ENCODE measurements around the gene ZDHHC14.

The ZDHHC14 gene

DNA sequence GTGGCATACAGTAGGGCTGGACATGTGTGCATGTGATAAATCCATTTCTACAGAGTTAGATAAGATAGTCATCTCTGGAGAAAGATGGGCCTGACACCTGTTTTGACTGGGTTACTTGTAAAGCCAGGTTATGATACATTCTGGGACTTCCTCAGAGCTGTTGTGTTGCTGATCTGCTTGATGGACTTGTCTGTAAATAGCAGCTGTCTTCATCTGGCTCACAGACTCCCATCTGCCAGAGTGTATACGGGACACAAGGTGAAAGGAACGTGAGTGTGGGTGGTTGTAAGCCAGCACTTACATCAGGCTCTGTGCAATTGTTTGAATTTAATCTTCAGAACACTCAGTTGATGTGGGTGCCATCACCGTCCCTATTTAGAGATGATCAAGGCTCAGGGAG is 49.8 kb downstream of the ZDHHC14 start:
- no peak overlapping the region for H3K4me3 ChIP-seq (replicated peaks in 1 of 2; ENCODE audit: low read depth in 2 of 2, low read length in 2 of 2)
- no peak for DNase-seq (ENCODE audit: low read depth in 2 of 2)
- TF ChIP-seq, protein P1, sequence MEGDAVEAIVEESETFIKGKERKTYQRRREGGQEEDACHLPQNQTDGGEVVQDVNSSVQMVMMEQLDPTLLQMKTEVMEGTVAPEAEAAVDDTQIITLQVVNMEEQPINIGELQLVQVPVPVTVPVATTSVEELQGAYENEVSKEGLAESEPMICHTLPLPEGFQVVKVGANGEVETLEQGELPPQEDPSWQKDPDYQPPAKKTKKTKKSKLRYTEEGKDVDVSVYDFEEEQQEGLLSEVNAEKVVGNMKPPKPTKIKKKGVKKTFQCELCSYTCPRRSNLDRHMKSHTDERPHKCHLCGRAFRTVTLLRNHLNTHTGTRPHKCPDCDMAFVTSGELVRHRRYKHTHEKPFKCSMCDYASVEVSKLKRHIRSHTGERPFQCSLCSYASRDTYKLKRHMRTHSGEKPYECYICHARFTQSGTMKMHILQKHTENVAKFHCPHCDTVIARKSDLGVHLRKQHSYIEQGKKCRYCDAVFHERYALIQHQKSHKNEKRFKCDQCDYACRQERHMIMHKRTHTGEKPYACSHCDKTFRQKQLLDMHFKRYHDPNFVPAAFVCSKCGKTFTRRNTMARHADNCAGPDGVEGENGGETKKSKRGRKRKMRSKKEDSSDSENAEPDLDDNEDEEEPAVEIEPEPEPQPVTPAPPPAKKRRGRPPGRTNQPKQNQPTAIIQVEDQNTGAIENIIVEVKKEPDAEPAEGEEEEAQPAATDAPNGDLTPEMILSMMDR (IDR thresholded peaks at IDR 0.05; ENCODE audit: low read depth, low read length) = no peak

DNA sequence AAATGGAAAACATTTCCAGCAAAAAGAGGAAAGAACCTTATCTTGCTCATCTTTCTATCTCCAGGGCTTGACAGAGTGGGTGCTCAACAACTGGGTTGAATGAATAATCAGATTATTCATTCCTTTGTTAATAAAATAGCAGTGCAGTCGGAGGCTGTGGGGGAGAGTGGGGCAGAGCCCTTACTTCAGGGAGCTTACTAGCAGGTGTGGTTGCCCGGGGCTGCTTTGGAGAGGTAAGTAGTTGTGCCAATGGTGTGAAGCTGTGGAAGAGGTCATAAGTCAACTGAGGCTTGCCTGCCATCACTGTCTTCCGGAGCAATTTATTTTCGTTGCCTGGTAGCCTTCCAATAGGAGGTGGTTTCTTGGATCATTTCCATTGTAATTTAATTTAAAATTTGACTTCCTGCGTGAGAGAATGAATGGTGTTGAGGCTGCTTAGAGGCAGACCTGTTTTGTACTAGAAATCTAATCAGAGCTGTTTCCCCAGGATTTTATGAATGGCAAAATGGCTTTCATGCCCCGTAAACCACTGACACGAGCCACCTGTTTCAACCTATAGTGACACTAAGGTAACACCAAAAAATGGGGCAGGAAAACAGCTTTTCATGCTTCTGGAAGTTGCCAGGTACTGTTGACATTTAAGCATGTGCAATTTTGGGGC is 51.4 kb downstream of the ZDHHC14 start:
- DNase-seq (ENCODE audit: low read depth in 2 of 2) = no peak
- TF ChIP-seq, protein P1 (IDR thresholded peaks at IDR 0.05; ENCODE audit: low read depth, low read length) = no peak
- H3K4me3 ChIP-seq (replicated peaks in 1 of 2; ENCODE audit: low read depth in 2 of 2, low read length in 2 of 2) = no peak overlapping the region

DNA sequence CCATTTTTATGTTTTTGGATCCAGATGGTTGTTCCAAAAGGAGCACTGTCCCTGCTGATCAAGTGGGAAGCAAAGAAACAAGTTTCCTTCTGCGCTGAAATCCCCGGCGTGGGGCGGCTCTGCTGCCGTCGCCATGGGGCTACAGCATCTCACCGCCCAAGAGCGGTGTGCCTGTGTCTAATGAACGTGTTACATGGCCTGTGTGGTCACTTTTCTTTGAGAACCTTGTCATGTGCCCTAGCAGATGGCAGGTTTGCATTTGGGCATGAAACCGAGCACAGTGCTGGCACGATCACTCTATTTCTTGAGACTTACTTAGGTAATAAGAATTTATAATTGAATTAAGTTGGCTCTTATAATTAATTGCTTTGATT is 51.9 kb downstream of the ZDHHC14 start:
- TF ChIP-seq, protein P1 (IDR thresholded peaks at IDR 0.05; ENCODE audit: low read depth, low read length) = no peak
- no peak for DNase-seq (ENCODE audit: low read depth in 2 of 2)

DNA sequence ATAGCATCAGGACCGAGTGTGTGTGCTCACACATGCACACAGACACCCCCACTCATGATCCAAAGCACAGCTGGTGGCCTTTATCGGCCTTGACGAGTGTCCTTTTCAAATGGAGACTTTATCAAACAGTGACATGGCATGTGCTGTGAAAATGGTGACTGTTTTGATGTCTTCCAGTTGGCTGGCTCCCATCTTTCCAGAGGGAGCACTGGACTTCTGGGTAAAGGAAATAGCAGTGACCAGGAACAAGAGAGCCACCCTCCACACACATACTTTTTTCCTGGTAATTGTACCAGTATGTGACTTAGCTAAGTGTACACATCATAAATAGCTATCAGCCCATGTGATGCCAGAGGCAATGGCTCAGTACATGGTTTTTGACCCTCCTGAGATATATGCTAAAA is 52.7 kb downstream of the ZDHHC14 start:
- no peak overlapping the region for H3K4me3 ChIP-seq (replicated peaks in 1 of 2; ENCODE audit: low read depth in 2 of 2, low read length in 2 of 2)

More for the DNA sequence above, 51.9 kb downstream of the ZDHHC14 start:
- H3K4me3 ChIP-seq (replicated peaks in 1 of 2; ENCODE audit: low read depth in 2 of 2, low read length in 2 of 2) = no peak overlapping the region

DNA sequence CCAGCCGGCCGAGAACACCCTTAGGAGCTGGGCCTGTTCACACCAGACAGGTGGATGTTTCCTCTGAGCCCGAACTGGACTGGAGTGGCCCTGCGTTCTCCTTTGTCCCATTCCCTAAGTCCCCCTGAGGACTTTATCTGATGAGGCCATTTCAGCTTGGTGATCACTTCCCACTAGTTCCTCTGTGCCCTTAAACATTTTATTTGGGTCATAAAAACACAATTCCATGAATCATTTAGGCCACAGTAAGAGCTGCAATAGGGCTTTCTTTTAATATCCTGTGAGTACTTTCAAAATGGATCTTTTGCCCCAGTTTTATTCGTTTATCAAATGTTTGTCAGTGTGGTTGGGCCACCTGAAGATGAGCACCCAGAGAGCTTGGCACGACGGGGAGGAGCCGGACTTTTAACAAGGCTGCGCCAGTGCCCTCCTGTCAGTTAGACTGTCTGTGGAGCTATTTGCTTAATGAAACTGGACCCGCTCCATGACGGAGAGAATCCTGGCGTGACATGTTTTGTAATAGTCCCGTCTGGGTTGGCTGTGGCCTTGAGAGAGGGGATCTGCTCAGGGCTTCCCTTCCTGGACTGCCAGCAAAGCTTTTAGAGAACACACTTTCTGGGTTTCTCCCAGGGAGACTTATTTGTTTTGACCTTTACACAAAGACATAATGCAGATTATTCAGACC is 53.5 kb downstream of the ZDHHC14 start:
- no peak overlapping the region for H3K4me3 ChIP-seq (replicated peaks in 1 of 2; ENCODE audit: low read depth in 2 of 2, low read length in 2 of 2)
- TF ChIP-seq, protein P1 (IDR thresholded peaks at IDR 0.05; ENCODE audit: low read depth, low read length) = no peak
- DNase-seq (ENCODE audit: low read depth in 2 of 2) = no peak

More for the DNA sequence above, 52.7 kb downstream of the ZDHHC14 start:
- TF ChIP-seq, protein P1 (IDR thresholded peaks at IDR 0.05; ENCODE audit: low read depth, low read length) = no peak
- no peak for DNase-seq (ENCODE audit: low read depth in 2 of 2)

DNA sequence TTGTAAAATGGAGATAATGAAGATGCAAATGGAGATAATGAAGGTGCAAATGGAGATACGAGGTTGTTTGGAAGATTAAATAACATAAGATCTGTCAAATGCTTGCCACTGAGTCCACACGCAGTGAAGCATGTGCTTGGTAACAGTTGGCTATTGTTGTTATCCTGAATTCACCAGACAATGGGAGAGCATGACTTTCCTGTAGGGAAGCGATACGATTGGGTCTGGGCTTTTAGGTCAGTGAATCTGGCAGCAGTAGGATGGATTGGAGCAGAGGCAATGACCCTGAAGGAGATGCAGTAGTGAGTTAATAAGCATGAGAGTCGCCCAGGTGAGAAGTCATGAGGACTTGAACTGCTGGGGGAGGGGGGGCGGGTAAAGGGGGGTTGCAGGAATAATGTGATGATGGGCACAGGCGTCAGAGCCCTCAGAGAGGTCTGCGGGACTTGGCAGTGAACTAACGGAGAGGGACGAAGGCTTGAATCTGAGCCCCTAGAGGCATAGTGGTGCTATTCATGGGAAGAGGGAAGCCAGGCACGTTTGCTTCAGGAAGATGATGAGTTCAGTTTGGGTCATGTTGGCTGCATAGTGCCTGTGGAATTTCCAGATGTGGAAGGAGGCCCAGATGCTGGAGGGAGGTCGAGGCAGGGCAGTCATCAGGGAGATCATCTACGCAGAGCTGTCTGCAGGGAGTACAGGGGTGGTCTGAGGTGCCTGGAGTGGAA is 55.4 kb downstream of the ZDHHC14 start:
- H3K4me3 ChIP-seq (replicated peaks in 1 of 2; ENCODE audit: low read depth in 2 of 2, low read length in 2 of 2) = no peak overlapping the region
- TF ChIP-seq, protein P1 (IDR thresholded peaks at IDR 0.05; ENCODE audit: low read depth, low read length) = no peak
- DNase-seq (ENCODE audit: low read depth in 2 of 2) = no peak

Data from cardiac fibroblast (primary cell).